Uterus (tissue), 4 donors: ENCODE results near the gene ACACB. TPM values are rescaled to one million over a fixed set of nuclear protein-coding genes. Genes with fewer than 3 reads are reported as not detected.

Source experiments
- DNase-seq, 2 donors: peaks; one replicate each; pipeline ENCODE4 v3.0.0-alpha.2; 2019 to 2020
- H3K27ac ChIP-seq, 2 donors: fragments of 200-600 bp; sonication (generic); 1 replicate in 1 of 2; 2 replicates in 1 of 2; pipeline ENCODE4 v1.5.1; 2016 to 2018
- H3K27me3 ChIP-seq, 2 donors: fragments of 200-600 bp; sonication (generic); one replicate each; pipeline ENCODE4 v1.5.1; 2018 to 2019; ENCODE audit warnings: control low read depth in 1 of 2
- H3K36me3 ChIP-seq, 2 donors: fragments of 200-600 bp; sonication (generic); one replicate each; pipeline ENCODE4 v1.5.1; 2019; ENCODE audit warnings: control low read depth in 1 of 2
- H3K4me1 ChIP-seq, 2 donors: fragments of 200-600 bp; sonication (generic); one replicate each; pipeline ENCODE4 v1.5.1; 2018 to 2019; ENCODE audit warnings: control low read depth in 1 of 2
- H3K4me3 ChIP-seq, 2 donors: fragments of 200-600 bp; sonication (generic); 1 replicate in 1 of 2; 2 replicates in 1 of 2; pipeline ENCODE4 v1.5.1; 2018 to 2019; ENCODE audit warnings: mild to moderate bottlenecking in 1 of 2
- H3K9me3 ChIP-seq, 2 donors: fragments of 200-600 bp; sonication (generic); one replicate each; pipeline ENCODE4 v1.5.1; 2019; ENCODE audit warnings: control low read depth in 1 of 2
- POLR2A ChIP-seq, 2 donors: fragments of 450-650 bp; IDR thresholded peaks; one replicate each; pipeline ENCODE4 v1.6.1; 2016; ENCODE audit warnings: antibody characterized with exemption in 2 of 2, mild to moderate bottlenecking in 1 of 2, moderate library complexity in 1 of 2
- intact Hi-C: fragments of 100-400 bp; cut with DNase I; formaldehyde crosslinking; loops from one replicate; pipeline ENCODE4 v1.15.1; 2023; ENCODE audit warnings: low total_unique reads
- total RNA-seq, 4 donors: library from RNA; depleted of rRNA in 3 of 4; stranded (reverse); fragments of >200 nt in 3 of 4; gene quantifications; one replicate each; pipeline versions ENCODE4 v1.1.0 to v1.2.4, GENCODE V29; 2014 to 2023
- TF ChIP-seq, protein P1 (sequence below), 4 experiments: fragments of 200-600 bp in 2 of 4; fragments of 450-650 bp in 2 of 4; sonication (generic) in 2 of 4; IDR thresholded peaks; one replicate each; pipeline ENCODE4 v1.5.1; 2016 to 2019; ENCODE audit warnings: antibody characterized with exemption in 4 of 4, mild to moderate bottlenecking in 2 of 4, moderate library complexity in 1 of 4
- donor health status: DM: yes; HTN: yes; CAD: no.

ACACB gene
- total RNA-seq, 4 donors from 2014 or later = 22.0 to 137 (median 97.2) TPM

DNA sequence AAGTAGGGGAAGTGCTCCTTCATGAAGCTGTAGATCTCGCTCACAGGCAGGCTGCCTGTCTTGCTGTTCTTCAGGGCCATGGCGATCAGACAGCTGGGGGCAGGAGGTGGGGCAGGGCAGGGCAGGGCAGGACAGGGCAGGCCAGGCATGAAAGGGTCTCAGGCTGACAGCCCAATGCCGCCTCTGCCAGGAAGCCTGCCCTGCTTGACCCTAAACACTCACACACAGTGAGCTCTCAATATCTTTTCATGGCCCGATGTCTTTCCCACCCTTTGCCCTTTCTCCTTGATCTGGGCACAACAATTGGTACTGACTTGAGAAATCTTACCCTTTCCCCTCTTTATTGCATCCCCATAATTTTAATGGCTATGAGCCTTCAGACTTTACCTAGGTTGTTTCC is 170.3 kb downstream of the ACACB start:
- Histone ChIP-seq H3K27ac (no peak overlapping the region), H3K27me3 (no peaks in the 10 kb centered on the region), H3K9me3 (no peaks in the 10 kb centered on the region), H3K4me1 (peaks cover 0 to under 1% of the 10 kb centered on the region in 2 donors), H3K4me3 (no peak overlapping the region), H3K36me3 (no peaks in the 10 kb centered on the region)
- DNase-seq = no peak
- TF ChIP-seq POLR2A (IDR thresholded peaks at IDR 0.05) = no peak
- TF ChIP-seq, protein P1, sequence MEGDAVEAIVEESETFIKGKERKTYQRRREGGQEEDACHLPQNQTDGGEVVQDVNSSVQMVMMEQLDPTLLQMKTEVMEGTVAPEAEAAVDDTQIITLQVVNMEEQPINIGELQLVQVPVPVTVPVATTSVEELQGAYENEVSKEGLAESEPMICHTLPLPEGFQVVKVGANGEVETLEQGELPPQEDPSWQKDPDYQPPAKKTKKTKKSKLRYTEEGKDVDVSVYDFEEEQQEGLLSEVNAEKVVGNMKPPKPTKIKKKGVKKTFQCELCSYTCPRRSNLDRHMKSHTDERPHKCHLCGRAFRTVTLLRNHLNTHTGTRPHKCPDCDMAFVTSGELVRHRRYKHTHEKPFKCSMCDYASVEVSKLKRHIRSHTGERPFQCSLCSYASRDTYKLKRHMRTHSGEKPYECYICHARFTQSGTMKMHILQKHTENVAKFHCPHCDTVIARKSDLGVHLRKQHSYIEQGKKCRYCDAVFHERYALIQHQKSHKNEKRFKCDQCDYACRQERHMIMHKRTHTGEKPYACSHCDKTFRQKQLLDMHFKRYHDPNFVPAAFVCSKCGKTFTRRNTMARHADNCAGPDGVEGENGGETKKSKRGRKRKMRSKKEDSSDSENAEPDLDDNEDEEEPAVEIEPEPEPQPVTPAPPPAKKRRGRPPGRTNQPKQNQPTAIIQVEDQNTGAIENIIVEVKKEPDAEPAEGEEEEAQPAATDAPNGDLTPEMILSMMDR (IDR thresholded peaks at IDR 0.05) = no peak
- intact Hi-C loops = no loop called here

GRCh38 chr12:109287181-109287580 is 170.8 kb downstream of the ACACB start:
- H3K27me3 ChIP-seq = no peaks in the 10 kb centered on the region
- H3K4me1 ChIP-seq = peaks cover 0 to 4% of the 10 kb centered on the region in 2 donors
- H3K9me3 ChIP-seq = no peaks in the 10 kb centered on the region
- H3K27ac ChIP-seq = no peak overlapping the region
- no peaks in the 10 kb centered on the region for H3K36me3 ChIP-seq
- H3K4me3 ChIP-seq = no peak overlapping the region
- TF ChIP-seq POLR2A (IDR thresholded peaks at IDR 0.05) = no peak
- TF ChIP-seq, protein P1 (IDR thresholded peaks at IDR 0.05) = no peak
- intact Hi-C loops = no loop called here
- DNase-seq = no peak

- no peak overlapping the region for H3K4me3 ChIP-seq
- H3K4me1 ChIP-seq = peaks cover 0 to 4% of the 10 kb centered on the region in 2 donors
- TF ChIP-seq, protein P1 (IDR thresholded peaks at IDR 0.05) = no peak
- no peak for TF ChIP-seq POLR2A (IDR thresholded peaks at IDR 0.05)
- DNase-seq = no peak
- no peaks in the 10 kb centered on the region for H3K9me3 ChIP-seq
- H3K27ac ChIP-seq = no peak overlapping the region
- intact Hi-C loops = no loop called here
- H3K27me3 ChIP-seq = no peaks in the 10 kb centered on the region
- H3K36me3 ChIP-seq = no peaks in the 10 kb centered on the region
Observed at GRCh38 chr12:109287811-109288469, 171.6 kb downstream of the ACACB start.

GRCh38 chr12:109288571-109288970 is 172.2 kb downstream of the ACACB start:
- no peaks in the 10 kb centered on the region for H3K27me3 ChIP-seq
- no peak for TF ChIP-seq POLR2A (IDR thresholded peaks at IDR 0.05)
- TF ChIP-seq, protein P1 (IDR thresholded peaks at IDR 0.05) = no peak
- DNase-seq = no peak
- intact Hi-C loops = no loop called here
- H3K27ac ChIP-seq = no peak overlapping the region
- no peaks in the 10 kb centered on the region for H3K36me3 ChIP-seq
- H3K4me1 ChIP-seq = peaks cover 0 to 4% of the 10 kb centered on the region in 2 donors
- H3K9me3 ChIP-seq = no peaks in the 10 kb centered on the region
- H3K4me3 ChIP-seq = no peak overlapping the region

DNA sequence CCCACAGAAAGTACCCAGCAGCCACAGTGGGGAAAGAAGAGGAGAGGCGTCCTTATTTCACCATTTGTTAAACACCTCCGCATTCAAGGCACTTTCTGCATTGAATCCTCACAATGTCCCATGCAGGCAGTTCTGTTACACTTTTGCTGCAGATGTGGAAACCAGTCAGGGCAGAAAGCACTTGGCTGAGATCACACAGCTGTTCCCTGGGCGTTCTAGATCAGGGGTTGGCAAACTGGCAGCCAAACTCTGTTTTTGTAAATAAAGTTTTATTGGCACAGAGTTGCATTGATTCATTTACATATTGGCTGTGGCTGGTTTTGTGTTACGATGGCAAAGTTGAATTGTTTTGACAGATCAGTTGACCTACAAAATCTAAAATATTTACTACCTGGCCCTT is 172.6 kb downstream of the ACACB start:
- no peak for TF ChIP-seq POLR2A (IDR thresholded peaks at IDR 0.05)
- TF ChIP-seq, protein P1 (IDR thresholded peaks at IDR 0.05) = no peak
- Histone ChIP-seq H3K27ac (no peak overlapping the region), H3K9me3 (no peaks in the 10 kb centered on the region), H3K4me3 (no peak overlapping the region), H3K36me3 (no peaks in the 10 kb centered on the region), H3K4me1 (peaks cover 0 to 4% of the 10 kb centered on the region in 2 donors), H3K27me3 (no peaks in the 10 kb centered on the region)
- no peak for DNase-seq
- intact Hi-C loops = no loop called here
